CD14-positive monocyte (primary cell): Measurements from ENCODE around the gene HYI. TPM values are rescaled to one million over a fixed set of nuclear protein-coding genes. Genes with fewer than 3 reads are reported as not detected.

Experiments
- DNase-seq, 3 donors: peaks; one replicate each; pipeline ENCODE4 v3.0.0-alpha.2; 2011 to 2022
- H2AFZ ChIP-seq: 2 replicates; pipeline ENCODE4 v1.6.0; 2012; ENCODE audit warnings: mild to moderate bottlenecking, low read depth, low read length, inconsistent platforms; ENCODE audit not compliant: insufficient read depth, poor library complexity, severe bottlenecking
- H3K27ac ChIP-seq, 2 donors: 1 replicate in 1 of 2; 2 replicates in 1 of 2; pipeline ENCODE4 v1.5.1; 2012 to 2013; ENCODE audit warnings: low read length in 2 of 2, control low read depth in 1 of 2, inconsistent platforms in 1 of 2, low read depth in 1 of 2, mild to moderate bottlenecking in 1 of 2
- H3K27me3 ChIP-seq, 2 donors: one replicate each; pipeline versions ENCODE4 v1.6.0 to v1.6.1; 2011 to 2013; ENCODE audit warnings: low read length in 2 of 2; ENCODE audit not compliant: control insufficient read depth in 2 of 2, insufficient read depth in 2 of 2
- H3K36me3 ChIP-seq, 2 donors: replicated peaks in 1 of 2; 1 replicate in 1 of 2; 2 replicates in 1 of 2; pipeline versions ENCODE4 v1.5.1 to v1.6.1; 2012 to 2013; ENCODE audit warnings: low read length in 2 of 2, control low read depth in 1 of 2, inconsistent platforms in 1 of 2, mild to moderate bottlenecking in 1 of 2; ENCODE audit not compliant: insufficient read depth in 2 of 2, control insufficient read depth in 1 of 2
- H3K4me1 ChIP-seq, 2 donors: 1 replicate in 1 of 2; 2 replicates in 1 of 2; pipeline versions ENCODE4 v1.5.1 to v1.6.1; 2012 to 2013; ENCODE audit warnings: low read length in 2 of 2, control low read depth in 1 of 2, inconsistent platforms in 1 of 2, mild to moderate bottlenecking in 1 of 2, moderate library complexity in 1 of 2; ENCODE audit not compliant: insufficient read depth in 2 of 2, control insufficient read depth in 1 of 2
- H3K4me2 ChIP-seq: replicated peaks from 2 replicates; pipeline ENCODE3; 2012; ENCODE audit warnings: low read length, moderate library complexity, mild to moderate bottlenecking; ENCODE audit not compliant: poor library complexity, severe bottlenecking; ENCODE audit errors: extremely low read depth
- H3K4me3 ChIP-seq, 3 experiments: fragments of 200-600 bp in 1 of 3; sonication (generic) in 1 of 3; replicated peaks in 1 of 3; 1 replicate in 2 of 3; 2 replicates in 1 of 3; pipeline ENCODE4 v1.5.1; 2011 to 2013; ENCODE audit warnings: low read length in 3 of 3, mild to moderate bottlenecking in 3 of 3, control low read depth in 2 of 3, low read depth in 2 of 3, inconsistent platforms in 1 of 3, moderate library complexity in 1 of 3
- H3K79me2 ChIP-seq: 2 replicates; pipeline ENCODE4 v1.6.0; 2012; ENCODE audit warnings: mild to moderate bottlenecking, control low read depth, inconsistent platforms, low read length, moderate library complexity; ENCODE audit not compliant: insufficient read depth
- H3K9ac ChIP-seq: 2 replicates; pipeline ENCODE4 v1.6.0; 2017; ENCODE audit warnings: low read length, mild to moderate bottlenecking; ENCODE audit not compliant: insufficient read depth, poor library complexity, severe bottlenecking
- H3K9me3 ChIP-seq, 2 donors: replicated peaks in 1 of 2; 1 replicate in 1 of 2; 2 replicates in 1 of 2; pipeline versions ENCODE4 v1.5.1 to v1.6.1; 2012 to 2013; ENCODE audit warnings: low read length in 2 of 2, control low read depth in 1 of 2; ENCODE audit not compliant: control insufficient read depth in 1 of 2, insufficient read depth in 1 of 2
- H4K20me1 ChIP-seq: 2 replicates; pipeline ENCODE4 v1.6.0; 2012; ENCODE audit warnings: mild to moderate bottlenecking, low read length, control low read depth, moderate library complexity; ENCODE audit not compliant: insufficient read depth
- H3K27ac Mint-ChIP-seq, 7 donors: one replicate each; pipeline ENCODE4 v1.8.0; 2020; ENCODE audit warnings: mild to moderate bottlenecking in 7 of 7, mixed read lengths in 7 of 7, moderate library complexity in 6 of 7, inconsistent platforms in 2 of 7
- H3K27me3 Mint-ChIP-seq, 3 donors: one replicate each; pipeline ENCODE4 v1.8.0; 2021 to 2022; ENCODE audit warnings: low read depth in 3 of 3, mild to moderate bottlenecking in 3 of 3, mixed read lengths in 3 of 3, moderate library complexity in 3 of 3, inconsistent platforms in 1 of 3
- H3K36me3 Mint-ChIP-seq, 2 donors: one replicate each; pipeline ENCODE4 v1.8.0; 2020; ENCODE audit warnings: mixed read lengths in 2 of 2, inconsistent platforms in 1 of 2, mild to moderate bottlenecking in 1 of 2
- H3K4me1 Mint-ChIP-seq: one replicate; pipeline ENCODE4 v1.8.0; 2020; ENCODE audit warnings: mild to moderate bottlenecking, mixed read lengths
- H3K4me3 Mint-ChIP-seq, 2 donors: one replicate each; pipeline ENCODE4 v1.8.0; 2020; ENCODE audit warnings: mild to moderate bottlenecking in 2 of 2, mixed read lengths in 2 of 2, moderate library complexity in 1 of 2
- H3K9me3 Mint-ChIP-seq, 7 donors: one replicate each; pipeline ENCODE4 v1.8.0; 2020 to 2022; ENCODE audit warnings: mixed read lengths in 7 of 7, mild to moderate bottlenecking in 6 of 7, moderate library complexity in 6 of 7, inconsistent platforms in 2 of 7
- WGBS: methylation state at CpG from one replicate; pipeline ENCODE4 v1.1.5; 2013; ENCODE audit warnings: missing lambda C conversion rate; ENCODE audit not compliant: insufficient coverage; 5-methylcytosine and 5-hydroxymethylcytosine counted together
- intact Hi-C, 2 donors: fragments of 100-400 bp; cut with micrococcal nuclease; formaldehyde crosslinking; loops; one replicate each; pipeline versions ENCODE4 v1.15.0 to v1.15.1; 2023
- polyA plus RNA-seq, 3 donors: library from polyadenylated mRNA; depleted of rRNA in 1 of 3; unstranded in 2 of 3; stranded (reverse) in 1 of 3; fragments of 300-500 nt in 2 of 3; fragments of >200 nt in 1 of 3; fragmentation: Illumina TruSeq in 2 of 3; gene quantifications; 1 replicate in 2 of 3; 2 replicates in 1 of 3; pipeline ENCODE4 v1.2.3, GENCODE V29; 2012 to 2021
- TF ChIP-seq, protein P1 (sequence below): fragments of 200-600 bp; IDR thresholded peaks from one replicate; pipeline ENCODE4 v1.8.0; 2022; ENCODE audit warnings: antibody characterized with exemption, mild to moderate bottlenecking

Gene HYI
- polyA plus RNA-seq, 3 donors: 0.74 to 7.2 (median 1.6) TPM

DNA sequence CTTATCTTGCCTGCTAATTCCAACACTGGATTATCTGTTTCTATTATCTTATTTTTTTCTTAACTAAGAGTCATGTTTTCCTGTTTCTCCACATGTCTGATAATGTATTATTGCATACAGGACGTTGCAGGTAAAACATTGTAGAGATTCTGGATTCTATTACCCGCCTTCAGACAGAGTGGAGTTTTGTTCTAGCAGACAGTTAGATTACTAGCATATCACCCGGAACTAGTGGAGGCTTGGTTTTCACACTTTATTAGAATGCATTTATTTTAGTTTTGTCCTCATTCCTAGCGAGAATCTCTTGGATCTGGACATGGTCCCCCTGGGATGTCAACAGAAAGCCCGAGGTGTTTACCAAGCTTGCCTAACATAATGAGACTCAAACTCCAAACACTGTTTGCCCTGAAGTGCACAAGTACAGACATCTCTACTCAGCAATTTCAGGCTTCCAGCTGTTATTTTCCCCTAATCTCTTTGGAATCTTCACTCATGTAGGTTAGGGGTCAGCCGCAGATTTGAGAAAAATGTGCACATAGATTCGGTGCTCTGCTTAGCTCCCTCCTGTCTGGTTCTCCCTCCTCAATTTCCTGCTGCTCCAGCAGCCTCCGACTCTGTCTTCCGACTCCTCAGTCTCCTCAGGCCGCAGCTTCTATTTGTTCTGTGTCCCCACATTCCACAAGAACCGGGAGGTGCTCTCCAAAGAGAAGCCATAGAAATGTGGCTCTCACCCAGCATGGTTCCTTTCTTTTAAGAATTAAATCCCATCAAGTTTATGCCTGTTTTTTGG is 40.1 kb upstream of the HYI start:
- Mint-ChIP-seq H3K4me1 (no peaks in the 10 kb centered on the region), H3K4me3 (no peak overlapping the region), H3K9me3 (peaks cover 14 to 28% (median 21%) of the 10 kb centered on the region in 7 donors), H3K27ac (peak overlapping the region in 1 of 7 donors; percentile 71), H3K27me3 (peaks cover 2 to 15% (median 3%) of the 10 kb centered on the region in 3 donors), H3K36me3 (no peaks in the 10 kb centered on the region)
- H3K9ac ChIP-seq: no peak overlapping the region
- no peak overlapping the region for H3K4me3 ChIP-seq
- H2AFZ ChIP-seq: no peak overlapping the region
- no peaks in the 10 kb centered on the region for H3K36me3 ChIP-seq
- DNase-seq: no peak
- WGBS: 81% methylated on average over 6 of the region's 11 CpGs
- intact Hi-C loops: no loop called here
- TF ChIP-seq, protein P1, sequence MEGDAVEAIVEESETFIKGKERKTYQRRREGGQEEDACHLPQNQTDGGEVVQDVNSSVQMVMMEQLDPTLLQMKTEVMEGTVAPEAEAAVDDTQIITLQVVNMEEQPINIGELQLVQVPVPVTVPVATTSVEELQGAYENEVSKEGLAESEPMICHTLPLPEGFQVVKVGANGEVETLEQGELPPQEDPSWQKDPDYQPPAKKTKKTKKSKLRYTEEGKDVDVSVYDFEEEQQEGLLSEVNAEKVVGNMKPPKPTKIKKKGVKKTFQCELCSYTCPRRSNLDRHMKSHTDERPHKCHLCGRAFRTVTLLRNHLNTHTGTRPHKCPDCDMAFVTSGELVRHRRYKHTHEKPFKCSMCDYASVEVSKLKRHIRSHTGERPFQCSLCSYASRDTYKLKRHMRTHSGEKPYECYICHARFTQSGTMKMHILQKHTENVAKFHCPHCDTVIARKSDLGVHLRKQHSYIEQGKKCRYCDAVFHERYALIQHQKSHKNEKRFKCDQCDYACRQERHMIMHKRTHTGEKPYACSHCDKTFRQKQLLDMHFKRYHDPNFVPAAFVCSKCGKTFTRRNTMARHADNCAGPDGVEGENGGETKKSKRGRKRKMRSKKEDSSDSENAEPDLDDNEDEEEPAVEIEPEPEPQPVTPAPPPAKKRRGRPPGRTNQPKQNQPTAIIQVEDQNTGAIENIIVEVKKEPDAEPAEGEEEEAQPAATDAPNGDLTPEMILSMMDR: no peak
- H3K27ac ChIP-seq: no peak overlapping the region
- H3K4me2 ChIP-seq: no peak overlapping the region
- H4K20me1 ChIP-seq: no peaks in the 10 kb centered on the region
- H3K9me3 ChIP-seq: peaks cover 0 to 19% of the 10 kb centered on the region in 2 donors
- no peaks in the 10 kb centered on the region for H3K79me2 ChIP-seq
- peaks cover 0 to 3% of the 10 kb centered on the region in 2 donors for H3K27me3 ChIP-seq
- no peaks in the 10 kb centered on the region for H3K4me1 ChIP-seq

DNA sequence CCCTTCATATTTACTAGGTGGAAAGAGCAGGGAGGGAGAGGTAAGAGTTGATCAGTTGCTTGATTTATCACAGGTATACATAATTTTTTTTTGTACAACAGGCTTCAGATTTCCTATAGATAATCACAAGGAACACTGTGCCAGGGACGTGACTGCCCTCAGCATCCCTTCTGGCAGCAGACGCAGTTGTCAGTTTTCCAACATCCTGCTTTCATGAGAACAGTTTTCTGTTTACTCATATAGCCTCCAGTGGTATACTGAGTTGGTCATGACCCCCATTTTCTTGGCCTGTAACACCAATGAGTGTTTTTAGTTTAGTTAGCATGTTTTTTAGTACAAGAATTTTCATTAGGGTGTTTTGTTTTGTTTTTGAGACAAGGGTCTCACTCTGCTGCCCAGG is 39.1 kb upstream of the HYI start:
- Histone ChIP-seq H3K4me3 (no peak overlapping the region), H3K79me2 (no peaks in the 10 kb centered on the region), H3K36me3 (no peaks in the 10 kb centered on the region), H4K20me1 (no peaks in the 10 kb centered on the region), H3K27me3 (peaks cover 0 to 3% of the 10 kb centered on the region in 2 donors), H2AFZ (no peak overlapping the region), H3K4me2 (no peak overlapping the region), H3K4me1 (no peaks in the 10 kb centered on the region), H3K27ac (no peak overlapping the region), H3K9me3 (peaks cover 6 to 22% of the 10 kb centered on the region in 2 donors), H3K9ac (no peak overlapping the region)
- Mint-ChIP-seq H3K36me3 (no peaks in the 10 kb centered on the region), H3K4me1 (no peaks in the 10 kb centered on the region), H3K4me3 (no peak overlapping the region), H3K27ac (no peak overlapping the region), H3K27me3 (peaks cover 2 to 15% (median 3%) of the 10 kb centered on the region in 3 donors), H3K9me3 (peaks cover 16 to 37% (median 29%) of the 10 kb centered on the region in 7 donors)
- no peak for DNase-seq
- 86% methylated on average over 1 of the region's 2 CpGs for WGBS
- TF ChIP-seq, protein P1: no peak
- intact Hi-C loops: no loop called here
